Stimulated activated naive CD8-positive, alpha-beta T cell treated with anti-CD3 and anti-CD28 coated beads, Interleukin-15, amount 100 ng/mL, for 72 hours (primary cell): ENCODE results near the gene USP48.
A peak's percentile ranks its signal among the peaks of the same experiment; 100 is the strongest.
"Not testable (repeated sequence)": the region's sequence is repeated elsewhere in the genome, so short reads cannot be mapped to it uniquely, and the experiment has no call there.

Experiments used
- ATAC-seq: fragments of 150-1000 bp; cut with Tn5 transposase; 2 replicates; pipeline ENCODE4 v1.10.0; 2021; ENCODE audit warnings: mild to moderate bottlenecking, moderate library complexity
- DNase-seq, 2 donors: peaks; one replicate each; pipeline ENCODE4 v3.0.0; 2021 to 2022
- H3K27ac Mint-ChIP-seq, 2 donors: one replicate each; pipeline ENCODE4 v1.8.0; 2022; ENCODE audit warnings: mild to moderate bottlenecking in 2 of 2, mixed read lengths in 2 of 2, moderate library complexity in 2 of 2
- H3K27me3 Mint-ChIP-seq: one replicate; pipeline ENCODE4 v1.8.0; 2022; ENCODE audit warnings: mixed read lengths
- H3K4me1 Mint-ChIP-seq: one replicate; pipeline ENCODE4 v1.8.0; 2022; ENCODE audit warnings: mild to moderate bottlenecking, mixed read lengths
- H3K4me3 Mint-ChIP-seq, 2 donors: one replicate each; pipeline ENCODE4 v1.8.0; 2022; ENCODE audit warnings: mild to moderate bottlenecking in 2 of 2, mixed read lengths in 2 of 2, moderate library complexity in 1 of 2
- H3K9me3 Mint-ChIP-seq, 2 donors: one replicate each; pipeline ENCODE4 v1.8.0; 2022; ENCODE audit warnings: mixed read lengths in 2 of 2

USP48 gene, protein sequence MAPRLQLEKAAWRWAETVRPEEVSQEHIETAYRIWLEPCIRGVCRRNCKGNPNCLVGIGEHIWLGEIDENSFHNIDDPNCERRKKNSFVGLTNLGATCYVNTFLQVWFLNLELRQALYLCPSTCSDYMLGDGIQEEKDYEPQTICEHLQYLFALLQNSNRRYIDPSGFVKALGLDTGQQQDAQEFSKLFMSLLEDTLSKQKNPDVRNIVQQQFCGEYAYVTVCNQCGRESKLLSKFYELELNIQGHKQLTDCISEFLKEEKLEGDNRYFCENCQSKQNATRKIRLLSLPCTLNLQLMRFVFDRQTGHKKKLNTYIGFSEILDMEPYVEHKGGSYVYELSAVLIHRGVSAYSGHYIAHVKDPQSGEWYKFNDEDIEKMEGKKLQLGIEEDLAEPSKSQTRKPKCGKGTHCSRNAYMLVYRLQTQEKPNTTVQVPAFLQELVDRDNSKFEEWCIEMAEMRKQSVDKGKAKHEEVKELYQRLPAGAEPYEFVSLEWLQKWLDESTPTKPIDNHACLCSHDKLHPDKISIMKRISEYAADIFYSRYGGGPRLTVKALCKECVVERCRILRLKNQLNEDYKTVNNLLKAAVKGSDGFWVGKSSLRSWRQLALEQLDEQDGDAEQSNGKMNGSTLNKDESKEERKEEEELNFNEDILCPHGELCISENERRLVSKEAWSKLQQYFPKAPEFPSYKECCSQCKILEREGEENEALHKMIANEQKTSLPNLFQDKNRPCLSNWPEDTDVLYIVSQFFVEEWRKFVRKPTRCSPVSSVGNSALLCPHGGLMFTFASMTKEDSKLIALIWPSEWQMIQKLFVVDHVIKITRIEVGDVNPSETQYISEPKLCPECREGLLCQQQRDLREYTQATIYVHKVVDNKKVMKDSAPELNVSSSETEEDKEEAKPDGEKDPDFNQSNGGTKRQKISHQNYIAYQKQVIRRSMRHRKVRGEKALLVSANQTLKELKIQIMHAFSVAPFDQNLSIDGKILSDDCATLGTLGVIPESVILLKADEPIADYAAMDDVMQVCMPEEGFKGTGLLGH

DNA sequence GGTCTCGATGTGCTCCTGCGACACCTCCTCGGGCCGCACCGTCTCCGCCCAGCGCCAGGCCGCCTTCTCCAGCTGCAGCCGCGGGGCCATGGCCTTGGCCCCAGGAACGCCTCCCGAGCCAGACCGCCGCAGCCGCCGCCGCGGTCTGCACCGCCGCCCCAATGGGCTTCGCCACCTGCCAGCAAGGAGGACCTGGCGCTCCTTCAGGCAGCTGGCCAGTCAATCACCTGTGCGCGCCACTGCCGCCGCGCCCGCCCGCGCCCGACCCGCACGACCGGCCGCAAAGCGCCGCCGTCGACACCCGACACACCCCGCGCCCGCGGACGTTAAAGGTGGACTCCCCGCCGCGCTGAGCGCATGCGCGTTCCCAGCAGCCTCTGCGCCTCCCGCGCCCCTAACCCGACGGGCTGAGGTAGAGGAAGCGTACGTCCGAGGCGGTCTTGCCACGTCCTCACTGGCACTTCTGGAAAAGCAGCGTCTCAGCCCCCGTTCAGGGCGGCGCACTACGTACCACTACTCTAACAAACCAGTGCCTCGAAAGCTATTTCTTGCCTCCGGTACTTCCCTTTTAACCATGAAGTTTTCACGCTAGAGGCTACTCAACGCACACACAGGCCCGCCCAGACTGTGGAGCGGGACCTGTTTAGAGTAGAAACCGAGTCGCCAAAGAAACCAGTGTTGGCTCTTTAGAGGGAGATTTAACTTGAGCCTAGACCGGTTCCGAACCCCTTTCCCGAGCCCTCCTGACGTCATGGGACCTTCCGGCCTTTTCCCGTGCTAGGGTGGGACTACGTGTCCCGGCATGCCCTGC is at the start of gene USP48:
Gene USP48 (minus strand): TSS at position 282 of the 811 bp plus-strand sequence. CDS start 192 bp downstream, at position 90.
- H3K27me3 Mint-ChIP-seq = no peaks in the 10 kb centered on the region

DNA sequence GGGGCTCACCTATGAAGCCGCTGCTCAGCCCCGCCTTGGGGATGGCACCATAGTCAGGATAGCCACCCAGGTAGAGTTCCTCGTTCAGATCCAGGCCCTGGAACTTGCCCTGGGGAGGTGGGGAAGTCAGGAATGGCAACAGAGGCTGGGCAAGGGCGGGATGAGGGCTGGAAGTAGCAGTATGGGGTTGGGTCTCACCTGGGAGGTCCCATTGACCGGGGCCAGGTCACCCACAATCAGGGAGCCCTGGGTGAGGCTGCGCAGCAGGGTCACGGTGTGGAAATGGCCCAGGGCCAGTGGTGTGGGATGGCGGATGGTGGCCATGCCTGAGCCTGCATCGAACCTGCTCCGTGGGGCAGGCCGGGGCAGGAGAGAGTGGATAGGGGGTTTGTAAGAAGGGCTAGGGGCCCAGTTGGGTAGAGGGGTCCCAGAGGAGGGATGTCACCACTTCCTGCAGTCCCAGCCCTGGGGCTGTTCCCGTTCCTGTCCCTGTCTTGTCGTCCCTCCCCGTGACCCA is 48.6 kb upstream of the USP48 start:
- ATAC-seq = no peak

More for the DNA sequence above, at the start of gene USP48:
- DNase-seq (peak; percentile 98), ATAC-seq (peak; percentile 83)
- Mint-ChIP-seq H3K27ac (peak within 1 kb of the TSS; percentile 100), H3K9me3 (peaks cover 0 to 2% of the 10 kb centered on the region in 2 donors), H3K4me3 (peak within 1 kb of the TSS; percentile 84 to 98), H3K4me1 (peaks cover 24% of the 10 kb centered on the region)

DNA sequence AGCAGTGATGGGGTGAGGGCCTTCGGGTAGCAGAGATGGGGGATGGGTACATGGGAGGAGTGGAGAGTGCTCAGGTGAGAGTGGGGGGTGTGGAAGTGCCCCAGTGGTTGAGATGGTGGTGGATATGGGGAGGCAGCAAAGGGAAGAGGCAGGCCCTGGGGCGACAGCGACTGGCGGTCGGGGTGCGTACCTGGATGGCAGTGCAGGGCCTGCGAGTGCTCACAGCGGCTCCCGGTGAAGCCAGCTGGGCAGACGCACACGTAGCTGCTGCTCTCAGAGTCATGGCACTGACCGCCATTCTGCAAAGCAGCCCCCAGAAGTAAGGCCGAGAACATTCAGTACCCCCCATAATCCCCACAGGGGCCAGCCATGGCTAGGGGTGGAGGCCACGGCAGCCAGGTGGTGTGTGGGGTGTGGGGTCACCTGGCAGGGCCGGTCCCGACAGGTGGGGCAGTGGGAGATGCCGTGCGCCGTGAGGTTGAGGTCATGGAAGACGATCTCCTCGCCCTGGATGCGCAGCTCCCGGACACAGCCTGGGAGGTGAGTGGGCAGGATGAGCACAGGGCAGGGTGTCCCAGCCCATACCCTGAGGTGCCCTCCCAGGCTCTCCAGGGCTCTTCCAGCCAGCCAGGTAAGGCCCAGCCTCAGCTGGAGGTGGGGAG is 48.0 kb upstream of the USP48 start:
- no peak overlapping the region for H3K4me3 Mint-ChIP-seq
- peak overlapping the region in 1 of 2 donors; percentile 19 for H3K27ac Mint-ChIP-seq
- peak; percentile 17 for ATAC-seq
- DNase-seq = no peak
- no peaks in the 10 kb centered on the region for H3K27me3 Mint-ChIP-seq
- peaks cover 13 to 21% of the 10 kb centered on the region in 2 donors for H3K9me3 Mint-ChIP-seq
- no peaks in the 10 kb centered on the region for H3K4me1 Mint-ChIP-seq

More for the DNA sequence above, 48.6 kb upstream of the USP48 start:
- no peak for DNase-seq
- H3K27ac Mint-ChIP-seq = peak overlapping the region; percentile 19 to 82
- H3K4me3 Mint-ChIP-seq = no peak overlapping the region
- peaks cover 13 to 21% of the 10 kb centered on the region in 2 donors for H3K9me3 Mint-ChIP-seq
- no peaks in the 10 kb centered on the region for H3K4me1 Mint-ChIP-seq
- no peaks in the 10 kb centered on the region for H3K27me3 Mint-ChIP-seq

DNA sequence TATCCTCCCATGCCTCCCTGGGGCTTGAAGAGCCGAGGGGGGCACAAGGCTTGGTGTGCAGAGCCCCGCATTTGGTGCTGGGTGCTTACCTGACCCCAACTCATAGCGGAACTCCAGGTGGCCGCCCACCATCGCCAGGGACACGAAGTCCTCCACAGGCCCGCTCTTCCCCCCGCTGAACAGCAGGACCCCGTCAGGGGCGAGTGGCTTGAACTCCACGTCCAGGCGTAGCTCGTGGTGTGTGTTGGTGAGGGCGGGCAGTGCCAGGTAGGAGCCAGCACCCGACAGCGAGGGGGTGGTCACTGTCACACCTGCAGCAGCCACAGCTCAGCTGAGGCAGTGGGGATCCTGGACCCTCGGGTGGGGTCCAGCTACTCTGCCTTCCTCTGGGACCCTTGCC is 46.3 kb upstream of the USP48 start:
- no peak overlapping the region for H3K4me3 Mint-ChIP-seq
- no peaks in the 10 kb centered on the region for H3K4me1 Mint-ChIP-seq
- H3K27ac Mint-ChIP-seq = no peak overlapping the region
- H3K9me3 Mint-ChIP-seq = peaks cover 10% of the 10 kb centered on the region in 2 donors
- H3K27me3 Mint-ChIP-seq = no peaks in the 10 kb centered on the region
- ATAC-seq (no peak), DNase-seq (no peak)

DNA sequence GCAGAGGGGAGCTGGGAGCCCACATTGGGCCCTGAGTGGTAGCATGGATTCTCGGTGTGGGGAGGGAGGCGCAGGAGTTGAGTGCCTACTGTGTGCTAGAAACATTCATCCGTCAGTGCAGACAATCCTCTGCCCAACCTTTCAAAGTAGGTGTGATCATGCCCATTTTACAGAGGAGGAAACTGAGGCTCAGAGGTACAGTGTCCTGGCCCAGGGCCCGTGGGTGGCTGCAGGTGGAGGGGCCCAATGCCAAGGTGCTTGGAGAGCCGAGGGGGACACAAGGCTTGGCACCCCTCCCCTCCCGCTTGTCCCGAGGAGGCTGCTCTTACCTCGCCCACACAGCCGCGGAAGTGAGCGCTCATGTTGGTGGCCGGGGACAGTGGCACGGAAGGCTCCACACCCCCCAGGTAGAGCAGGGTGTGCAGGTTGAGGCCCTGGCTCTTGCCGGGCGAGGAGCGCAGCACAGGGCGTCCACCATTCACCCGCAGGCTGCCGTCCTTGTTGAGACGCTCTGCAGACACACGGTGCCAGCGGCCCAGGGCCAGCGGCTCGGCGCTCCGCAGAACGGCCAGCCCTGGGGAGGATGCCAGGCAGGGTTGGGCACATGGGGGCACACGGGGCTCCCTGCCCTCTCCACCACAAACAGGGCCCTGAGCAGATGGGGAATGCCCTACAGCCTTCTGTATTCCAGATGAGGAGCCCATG is 45.7 kb upstream of the USP48 start:
- no peaks in the 10 kb centered on the region for H3K4me1 Mint-ChIP-seq
- ATAC-seq (no peak), DNase-seq (no peak)
- peaks cover 4% of the 10 kb centered on the region in 2 donors for H3K9me3 Mint-ChIP-seq
- no peaks in the 10 kb centered on the region for H3K27me3 Mint-ChIP-seq
- H3K4me3 Mint-ChIP-seq = no peak overlapping the region
- H3K27ac Mint-ChIP-seq = peak overlapping the region in 1 of 2 donors; percentile 65

DNA sequence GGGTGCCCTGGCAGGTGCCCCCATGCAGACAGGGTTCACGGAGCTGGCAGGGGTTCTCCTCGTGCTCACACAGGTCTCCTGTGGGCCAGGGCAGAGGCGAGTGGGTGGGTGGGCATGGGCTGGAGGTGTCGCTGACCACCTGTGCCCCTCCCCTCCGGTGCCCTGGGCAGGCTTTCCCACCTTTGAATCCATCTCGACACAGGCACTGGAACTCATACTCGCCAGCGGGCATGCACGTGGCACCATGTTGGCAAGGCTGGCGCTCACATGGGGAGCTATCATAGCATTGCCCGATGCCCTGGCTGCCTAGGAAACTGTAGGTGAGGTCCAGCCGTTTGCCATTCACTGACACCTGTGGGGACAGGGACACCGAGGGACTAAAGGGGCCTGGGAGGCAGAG is 45.1 kb upstream of the USP48 start:
- peak overlapping the region in 1 of 2 donors; percentile 65 for H3K27ac Mint-ChIP-seq
- no peaks in the 10 kb centered on the region for H3K4me1 Mint-ChIP-seq
- ATAC-seq = no peak
- H3K27me3 Mint-ChIP-seq = no peaks in the 10 kb centered on the region
- DNase-seq = no peak
- peaks cover 0 to 4% of the 10 kb centered on the region in 2 donors for H3K9me3 Mint-ChIP-seq
- no peak overlapping the region for H3K4me3 Mint-ChIP-seq

DNA sequence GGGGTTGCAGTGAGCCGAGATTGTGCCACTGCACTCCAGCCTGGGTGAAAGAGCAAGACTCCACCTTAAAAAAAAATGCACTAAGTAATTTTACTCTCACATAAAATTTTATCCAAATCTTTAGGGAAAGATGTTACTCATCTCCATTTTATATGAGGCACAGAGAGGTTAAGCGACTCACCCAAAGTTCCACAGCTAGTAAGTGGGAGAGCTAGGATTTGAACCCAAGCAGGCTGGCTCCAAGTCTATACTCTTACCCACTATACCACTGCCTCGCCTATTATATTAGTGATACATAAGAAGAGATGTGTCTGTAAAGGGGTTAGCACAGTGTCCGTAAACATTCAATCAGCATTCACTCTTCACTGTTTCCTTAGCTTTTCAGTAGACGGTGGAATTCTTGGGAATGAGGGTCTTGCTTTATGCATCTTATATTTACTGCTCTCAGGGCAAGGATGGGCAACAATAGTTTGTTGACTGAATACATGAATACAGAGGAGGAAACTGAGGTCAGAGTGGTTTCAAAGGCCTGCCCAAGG is 44.3 kb upstream of the USP48 start:
- Mint-ChIP-seq H3K4me1 (no peaks in the 10 kb centered on the region), H3K9me3 (no peaks in the 10 kb centered on the region), H3K27me3 (no peaks in the 10 kb centered on the region), H3K27ac (peak overlapping the region in 1 of 2 donors; percentile 67), H3K4me3 (no peak overlapping the region)
- DNase-seq (no peak), ATAC-seq (no peak)

DNA sequence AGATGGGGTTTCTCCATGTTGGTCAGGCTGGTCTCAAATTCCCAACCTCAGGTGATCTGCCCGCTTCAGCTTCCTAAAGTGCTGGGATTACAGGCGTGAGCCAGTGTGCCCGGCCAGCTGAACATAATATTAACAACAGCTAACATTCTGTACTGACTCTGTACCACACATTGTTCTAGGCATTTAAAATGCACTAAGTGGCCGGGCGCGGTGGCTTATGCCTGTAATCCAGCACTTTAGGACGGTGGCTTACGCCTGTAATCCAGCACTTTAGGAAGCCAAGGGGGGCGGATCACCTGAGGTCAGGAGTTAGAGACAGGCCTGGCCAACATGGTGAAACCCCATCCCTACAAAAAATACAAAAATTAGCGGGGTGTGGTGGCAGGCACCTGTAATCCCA is 43.7 kb upstream of the USP48 start:
- H3K27ac Mint-ChIP-seq, H3K4me1 Mint-ChIP-seq, H3K9me3 Mint-ChIP-seq, ATAC-seq, DNase-seq, H3K27me3 Mint-ChIP-seq, H3K4me3 Mint-ChIP-seq: not testable (repeated sequence)

DNA sequence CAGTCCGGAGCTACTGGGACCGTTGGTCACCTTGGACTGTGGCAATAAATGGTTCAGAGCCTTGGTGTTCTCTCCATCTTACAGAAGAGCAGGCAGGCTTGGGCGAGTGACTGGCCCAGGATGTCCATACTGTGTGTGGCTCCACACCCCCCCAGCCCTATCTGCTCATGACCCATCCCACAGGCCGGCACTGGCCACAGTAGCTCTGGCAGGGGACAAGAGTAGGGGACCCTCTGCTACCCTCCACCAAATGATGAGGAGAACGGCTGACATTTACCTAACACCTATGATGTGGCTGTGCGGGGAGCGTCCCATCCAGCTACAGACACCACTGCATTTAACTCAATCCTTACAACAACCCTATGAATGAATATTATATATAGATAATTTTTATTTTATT is 42.4 kb upstream of the USP48 start:
- H3K4me1 Mint-ChIP-seq = no peaks in the 10 kb centered on the region
- ATAC-seq = no peak

DNA sequence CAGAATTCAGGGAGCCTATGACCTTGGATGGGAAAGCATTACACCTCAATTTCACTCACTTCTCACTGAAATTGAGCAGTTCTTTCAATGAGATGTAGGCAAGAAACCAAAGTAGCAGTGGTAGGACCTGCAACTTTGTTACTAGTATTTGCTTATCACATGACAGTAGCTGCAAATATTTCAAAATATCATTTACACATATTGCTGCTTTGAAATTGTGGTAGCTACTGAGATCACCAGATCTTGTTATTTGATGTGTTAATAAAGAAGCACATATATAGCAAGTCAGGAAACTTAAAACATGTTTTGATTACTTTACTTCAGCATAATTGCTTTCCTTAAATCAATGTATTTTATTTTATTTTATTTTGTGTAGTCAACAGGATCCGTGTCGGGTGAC is 42.0 kb upstream of the USP48 start:
- H3K27me3 Mint-ChIP-seq = no peaks in the 10 kb centered on the region
- DNase-seq = no peak
- no peak for ATAC-seq
- H3K9me3 Mint-ChIP-seq = no peaks in the 10 kb centered on the region
- H3K27ac Mint-ChIP-seq = no peak overlapping the region
- H3K4me1 Mint-ChIP-seq = no peaks in the 10 kb centered on the region
- no peak overlapping the region for H3K4me3 Mint-ChIP-seq

More for the DNA sequence above, 42.4 kb upstream of the USP48 start:
- Mint-ChIP-seq H3K27ac (no peak overlapping the region), H3K27me3 (no peaks in the 10 kb centered on the region), H3K4me3 (no peak overlapping the region), H3K9me3 (no peaks in the 10 kb centered on the region)
- no peak for DNase-seq

DNA sequence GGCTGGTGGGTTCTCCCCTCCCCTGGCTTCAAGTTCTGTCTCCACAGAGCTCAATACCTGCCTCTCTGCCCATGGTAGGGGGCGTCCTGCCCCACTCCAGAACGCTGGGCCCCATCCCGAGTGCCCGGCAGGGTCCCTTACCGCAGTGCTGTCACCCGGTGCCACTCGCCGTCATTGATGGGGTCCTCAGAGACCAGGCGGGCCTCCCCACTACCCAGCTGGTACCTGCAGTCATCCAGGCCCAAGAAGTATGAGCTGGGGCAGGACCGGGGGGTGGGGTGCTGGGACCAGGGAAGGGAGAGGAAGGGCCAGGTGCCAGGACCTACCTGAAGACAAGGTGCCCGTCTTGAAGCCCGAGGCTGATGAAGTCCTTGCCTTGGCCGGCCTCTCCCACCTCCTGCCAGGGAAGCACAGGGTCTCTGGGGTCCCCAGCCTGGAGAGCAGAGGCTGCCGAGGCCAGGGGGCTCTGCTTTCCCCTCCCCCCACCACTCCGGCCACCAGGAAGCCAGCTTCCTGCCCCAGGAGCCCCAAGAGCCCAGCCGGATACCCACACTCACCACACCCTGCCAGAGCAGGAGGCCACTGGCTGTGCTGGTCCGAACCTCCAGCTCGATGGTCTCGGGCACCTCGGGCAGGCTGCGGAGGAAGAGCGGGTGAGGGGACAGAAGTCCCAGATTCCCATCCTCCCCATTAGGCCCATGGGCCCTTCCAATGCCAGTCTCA is 41.2 kb upstream of the USP48 start:
- DNase-seq = no peak
- Mint-ChIP-seq H3K9me3 (no peaks in the 10 kb centered on the region), H3K27ac (no peak overlapping the region), H3K4me1 (no peaks in the 10 kb centered on the region), H3K27me3 (no peaks in the 10 kb centered on the region), H3K4me3 (no peak overlapping the region)
- ATAC-seq = no peak

DNA sequence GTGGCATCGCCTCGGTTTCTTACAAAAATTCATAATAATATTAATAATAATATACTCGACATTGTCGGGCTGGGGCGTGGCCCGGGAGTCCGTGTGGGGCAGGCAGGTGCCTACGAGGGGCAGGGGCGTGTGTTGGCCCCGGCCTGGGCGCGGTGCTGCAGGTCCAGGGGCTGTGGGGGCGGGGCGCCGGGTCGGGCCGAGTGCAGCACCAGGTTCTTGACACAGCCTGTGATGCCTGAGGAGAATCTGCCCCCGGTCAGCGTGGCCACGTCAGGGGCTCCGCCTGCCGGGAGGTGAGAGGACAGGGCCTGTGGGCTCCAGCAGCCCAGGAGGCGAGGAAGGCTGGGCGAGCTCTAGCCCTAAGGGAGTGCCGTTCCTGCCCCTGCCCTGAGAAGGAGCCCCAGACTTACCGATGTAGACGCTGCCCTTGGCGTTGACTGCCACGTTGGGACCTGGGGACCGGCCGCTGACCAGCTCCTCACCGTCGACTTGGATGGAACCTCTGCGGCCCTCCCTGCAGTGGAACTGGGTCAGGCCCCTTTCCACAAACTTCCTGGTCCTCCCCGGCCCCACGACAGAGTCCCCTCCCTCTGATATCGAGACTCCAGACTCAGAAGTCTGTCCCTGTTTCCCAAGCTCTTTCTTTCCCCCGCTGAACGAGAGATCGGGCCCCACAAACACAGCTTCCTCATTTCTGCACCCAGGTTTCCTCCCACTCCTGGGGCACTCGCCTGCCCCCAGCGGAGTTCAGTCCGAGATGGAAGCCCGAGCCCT is 40.4 kb upstream of the USP48 start:
- Mint-ChIP-seq H3K27me3 (no peaks in the 10 kb centered on the region), H3K4me3 (no peak overlapping the region), H3K27ac (peak overlapping the region in 1 of 2 donors; percentile 36), H3K4me1 (peaks cover 3% of the 10 kb centered on the region), H3K9me3 (no peaks in the 10 kb centered on the region)
- no peak for ATAC-seq
- DNase-seq = no peak

DNA sequence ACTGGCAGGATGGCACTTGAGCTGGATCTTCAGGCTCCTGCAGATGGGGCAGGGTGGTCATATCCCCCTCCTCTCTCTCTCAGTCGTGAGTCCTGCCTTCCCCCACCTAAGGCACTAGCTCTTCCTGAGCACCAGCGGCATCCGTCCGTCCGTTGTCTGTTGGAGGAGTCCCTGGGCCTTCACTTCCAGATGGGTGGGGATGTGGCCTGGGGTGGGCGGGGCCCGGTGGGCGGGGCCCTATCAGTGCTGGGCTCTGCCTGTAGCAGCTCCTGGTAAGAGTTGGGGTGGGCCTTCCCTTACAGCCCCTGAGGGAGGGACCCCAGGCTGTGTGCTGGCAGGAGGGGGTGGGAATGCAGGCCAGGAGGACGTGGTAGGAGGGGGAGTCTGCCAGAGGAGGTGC is 39.4 kb upstream of the USP48 start:
- Mint-ChIP-seq H3K4me1 (peaks cover 5% of the 10 kb centered on the region), H3K4me3 (no peak overlapping the region), H3K9me3 (no peaks in the 10 kb centered on the region), H3K27me3 (no peaks in the 10 kb centered on the region), H3K27ac (no peak overlapping the region)
- peak; percentile 36 for ATAC-seq
- DNase-seq = no peak
